Gastroesophageal sphincter (tissue), 4 donors: ENCODE measurements around the gene RAP1GAP. TPM values are rescaled to one million over a fixed set of nuclear protein-coding genes. Genes with fewer than 3 reads are reported as not detected.

Experiments used
- ATAC-seq: fragments of 150-250 bp; one replicate; pipeline ENCODE4 v1.9.1; 2016; ENCODE audit warnings: mild to moderate bottlenecking, moderate library complexity
- H3K27ac ChIP-seq, 4 donors: fragments of 200-600 bp; sonication (generic) in 3 of 4; 1 replicate in 3 of 4; 2 replicates in 1 of 4; pipeline ENCODE4 v1.5.1; 2016 to 2019
- H3K27me3 ChIP-seq: fragments of 200-600 bp; sonication (generic); one replicate; pipeline ENCODE4 v1.5.1; 2019
- H3K36me3 ChIP-seq, 2 donors: fragments of 200-600 bp; sonication (generic); one replicate each; pipeline ENCODE4 v1.5.1; 2019; ENCODE audit warnings: control low read depth in 1 of 2
- H3K4me1 ChIP-seq, 3 donors: fragments of 200-600 bp; sonication (generic); 1 replicate in 2 of 3; 2 replicates in 1 of 3; pipeline ENCODE4 v1.5.1; 2016 to 2019; ENCODE audit warnings: control low read depth in 2 of 3
- H3K4me3 ChIP-seq, 2 donors: fragments of 200-600 bp; sonication (generic); one replicate each; pipeline ENCODE4 v1.5.1; 2019; ENCODE audit warnings: mild to moderate bottlenecking in 1 of 2, moderate library complexity in 1 of 2
- H3K9me3 ChIP-seq, 3 donors: fragments of 200-600 bp; sonication (generic); one replicate each; pipeline ENCODE4 v1.5.1; 2017 to 2019; ENCODE audit warnings: control low read depth in 2 of 3
- CTCF ChIP-seq, 4 experiments: fragments of 200-600 bp in 2 of 4; fragments of 450-650 bp in 2 of 4; sonication (generic) in 1 of 4; IDR thresholded peaks; one replicate each; pipeline ENCODE4 v1.5.1; 2017 to 2019; ENCODE audit warnings: antibody characterized with exemption in 4 of 4, mild to moderate bottlenecking in 2 of 4, moderate library complexity in 2 of 4
- EP300 ChIP-seq: sonication (generic); formaldehyde crosslinking; IDR thresholded peaks from one replicate; pipeline ENCODE4 v1.6.1; 2017; ENCODE audit warnings: antibody characterized with exemption, mild to moderate bottlenecking
- POLR2A ChIP-seq, 2 donors: fragments of 450-650 bp; IDR thresholded peaks; one replicate each; pipeline ENCODE4 v1.6.1; 2017; ENCODE audit warnings: antibody characterized with exemption in 2 of 2, mild to moderate bottlenecking in 2 of 2, moderate library complexity in 1 of 2
- POLR2AphosphoS5 ChIP-seq: sonication (generic); formaldehyde crosslinking; IDR thresholded peaks from one replicate; pipeline ENCODE4 v1.6.1; 2017; ENCODE audit warnings: antibody characterized with exemption
- WGBS, 2 donors: methylation state at CpG; one replicate each; pipeline ENCODE4 v1.1.5; 2018; ENCODE audit warnings: low coverage in 1 of 2; 5-methylcytosine and 5-hydroxymethylcytosine counted together
- total RNA-seq, 4 donors: library from RNA; depleted of rRNA; stranded (reverse); fragments of >200 nt; gene quantifications; one replicate each; pipeline ENCODE4 v1.1.0, GENCODE V29; 2016

The RAP1GAP gene
- total RNA-seq, 4 donors from 2014 or later = 0.12 to 2.3 TPM; not detected in 2

- H3K36me3 ChIP-seq = peaks cover 3 to 84% of the 10 kb centered on the region in 2 donors
- no peak for TF ChIP-seq POLR2A (IDR thresholded peaks at IDR 0.05)
- TF ChIP-seq CTCF (IDR thresholded peaks at IDR 0.05) = no peak
- TF ChIP-seq POLR2AphosphoS5 = no peak
- no peak for TF ChIP-seq EP300
- H3K27me3 ChIP-seq = no peaks in the 10 kb centered on the region
- H3K4me3 ChIP-seq = no peak overlapping the region
- 82 to 89% methylated on average over 6 of the region's 6 CpGs for WGBS, 2 donors
- H3K9me3 ChIP-seq = no peaks in the 10 kb centered on the region
- ATAC-seq = no peak
- peaks cover 0 to 14% (median 0%) of the 10 kb centered on the region in 3 donors for H3K4me1 ChIP-seq
- H3K27ac ChIP-seq = no peak overlapping the region
Measured at GRCh38 chr1:21701401-21701800, 32.2 kb upstream of the RAP1GAP start.

GRCh38 chr1:21700094-21700493 lies 30.9 kb upstream of the RAP1GAP start:
- Histone ChIP-seq H3K36me3 (peaks cover 3 to 89% of the 10 kb centered on the region in 2 donors), H3K27me3 (no peaks in the 10 kb centered on the region), H3K9me3 (no peaks in the 10 kb centered on the region), H3K4me1 (peaks cover 0 to 2% (median 0%) of the 10 kb centered on the region in 3 donors), H3K4me3 (no peak overlapping the region), H3K27ac (no peak overlapping the region)
- no peak for ATAC-seq
- TF ChIP-seq POLR2AphosphoS5 (no peak), POLR2A (IDR thresholded peaks at IDR 0.05) (no peak)
- 88 to 94% methylated on average over 3 to 4 of the region's 4 CpGs for WGBS, 2 donors

DNA sequence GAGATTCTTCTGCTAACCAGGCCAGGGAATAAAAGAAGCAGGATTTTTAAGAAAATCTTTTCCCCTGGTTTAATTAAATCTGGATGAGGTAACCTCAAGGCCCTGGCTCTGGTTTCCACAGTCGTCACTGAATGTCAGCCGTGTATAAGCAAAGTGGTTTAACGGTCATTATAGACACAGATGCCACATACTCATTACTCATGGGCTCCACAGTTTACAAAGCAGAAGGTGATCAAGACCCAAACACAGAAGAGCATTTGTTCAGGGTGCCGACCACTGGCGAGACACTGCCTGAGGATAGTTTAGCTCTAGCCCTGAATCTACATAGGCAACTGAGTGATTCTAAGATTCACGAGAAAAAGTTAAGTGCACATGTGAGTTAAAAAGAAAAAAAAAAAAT lies 27.8 kb upstream of the RAP1GAP start:
- Histone ChIP-seq H3K4me3 (no peak overlapping the region), H3K36me3 (peaks cover 0 to 89% of the 10 kb centered on the region in 2 donors), H3K4me1 (no peaks in the 10 kb centered on the region), H3K27ac (no peak overlapping the region), H3K9me3 (no peaks in the 10 kb centered on the region), H3K27me3 (no peaks in the 10 kb centered on the region)
- TF ChIP-seq POLR2A (IDR thresholded peaks at IDR 0.05) (no peak), CTCF (IDR thresholded peaks at IDR 0.05) (no peak), POLR2AphosphoS5 (no peak), EP300 (no peak)
- WGBS, 2 donors = 52 to 72% methylated on average over 3 to 6 of the region's 6 CpGs
- no peak for ATAC-seq

- no peaks in the 10 kb centered on the region for H3K9me3 ChIP-seq
- H3K27ac ChIP-seq = no peak overlapping the region
- TF ChIP-seq POLR2AphosphoS5 (no peak), POLR2A (IDR thresholded peaks at IDR 0.05) (no peak), EP300 (no peak), CTCF (IDR thresholded peaks at IDR 0.05) (no peak)
- H3K4me1 ChIP-seq = no peaks in the 10 kb centered on the region
- peaks cover 0 to 89% of the 10 kb centered on the region in 2 donors for H3K36me3 ChIP-seq
- no peak overlapping the region for H3K4me3 ChIP-seq
- ATAC-seq = no peak
- H3K27me3 ChIP-seq = no peaks in the 10 kb centered on the region
Measured at GRCh38 chr1:21693732-21694131, 24.6 kb upstream of the RAP1GAP start.

DNA sequence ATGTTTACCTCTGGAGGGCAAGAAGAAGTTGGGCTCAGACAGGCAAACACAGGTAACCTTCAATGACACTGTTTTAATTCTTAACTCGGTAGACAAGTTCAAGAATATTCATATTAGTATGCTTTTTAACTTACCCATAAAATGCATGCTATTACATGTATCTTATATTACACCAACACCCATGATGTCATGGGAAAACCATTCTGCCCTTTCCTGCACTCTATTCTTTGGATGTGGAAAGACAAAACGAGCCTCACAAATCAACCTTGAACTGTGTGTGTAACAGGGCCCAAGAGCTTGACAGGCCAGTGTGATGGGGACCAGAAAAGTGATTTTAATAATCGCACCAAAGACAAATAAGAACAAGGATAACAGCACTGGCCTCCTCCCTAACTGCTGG lies 22.6 kb upstream of the RAP1GAP start:
- H3K9me3 ChIP-seq = no peaks in the 10 kb centered on the region
- H3K4me1 ChIP-seq = no peaks in the 10 kb centered on the region
- WGBS, 2 donors = 75 to 85% methylated on average over 3 of the region's 3 CpGs
- peaks cover 0 to 99% of the 10 kb centered on the region in 2 donors for H3K36me3 ChIP-seq
- no peak overlapping the region for H3K27ac ChIP-seq
- H3K27me3 ChIP-seq = no peaks in the 10 kb centered on the region
- no peak for TF ChIP-seq CTCF (IDR thresholded peaks at IDR 0.05)
- TF ChIP-seq EP300 = no peak
- no peak for TF ChIP-seq POLR2AphosphoS5
- TF ChIP-seq POLR2A (IDR thresholded peaks at IDR 0.05) = no peak
- no peak overlapping the region for H3K4me3 ChIP-seq
- ATAC-seq = no peak
